WTC11 (cell line): ENCODE data around the gene APOBEC3F. TPM values are rescaled to one million over a fixed set of nuclear protein-coding genes. Genes with fewer than 3 reads are reported as not detected.
A peak's percentile ranks its signal among the peaks of the same experiment; 100 is the strongest.
"Not testable (repeated sequence)": the region's sequence is repeated elsewhere in the genome, so short reads cannot be mapped to it uniquely, and the experiment has no call there.

Experiments used
- ATAC-seq: fragments of 200-7000 bp; cut with Tn5 transposase; 2 replicates; pipeline ENCODE4 v1.10.0; 2021; ENCODE audit warnings: mild to moderate bottlenecking, moderate library complexity
- CTCF ChIA-PET: fragments of 300-600 bp; sonication (Branson Sonifier 250); formaldehyde crosslinking; loops from one replicate; lab custom pipeline; 2021; ENCODE audit warnings: antibody characterized with exemption; lab: Charles Lee
- POLR2A ChIA-PET: fragments of 350-600 bp; sonication (Branson Sonifier 250); formaldehyde crosslinking; loops from one replicate; lab custom pipeline; 2021; ENCODE audit warnings: antibody characterized with exemption; lab: Charles Lee
- DNase-seq: peaks from one replicate; pipeline ENCODE4 v3.0.0; 2021; ENCODE audit warnings: low spot score
- H3K27ac Mint-ChIP-seq: 2 replicates; pipeline ENCODE4 v1.8.0; 2021; ENCODE audit warnings: mixed read lengths
- H3K27me3 Mint-ChIP-seq: 2 replicates; pipeline ENCODE4 v1.8.0; 2021; ENCODE audit warnings: low read depth, mild to moderate bottlenecking, moderate library complexity, mixed read lengths
- H3K36me3 Mint-ChIP-seq: 2 replicates; pipeline ENCODE4 v1.8.0; 2021; ENCODE audit warnings: mixed read lengths
- H3K4me1 Mint-ChIP-seq: 2 replicates; pipeline ENCODE4 v1.8.0; 2022; ENCODE audit warnings: mixed read lengths
- H3K4me3 Mint-ChIP-seq: 2 replicates; pipeline ENCODE4 v1.8.0; 2021; ENCODE audit warnings: mild to moderate bottlenecking, moderate library complexity, mixed read lengths
- H3K9me3 Mint-ChIP-seq: 2 replicates; pipeline ENCODE4 v1.8.0; 2021; ENCODE audit warnings: mixed read lengths
- CREB1 ChIP-seq: sonication (generic); formaldehyde crosslinking; IDR thresholded peaks from 2 replicates; pipeline ENCODE4 v1.8.0; 2023; ENCODE audit warnings: mild to moderate bottlenecking, missing genetic modification reagents
- EMX1 ChIP-seq: fragments of 250-450 bp; sonication (Bioruptor Pico); IDR thresholded peaks from 2 replicates; pipeline ENCODE4 v1.8.0; 2021; ENCODE audit warnings: mild to moderate bottlenecking
- RORB ChIP-seq: fragments of 250-450 bp; sonication (Bioruptor Pico); IDR thresholded peaks from 2 replicates; pipeline ENCODE4 v1.9.0; 2021; ENCODE audit warnings: mild to moderate bottlenecking
- TEAD4 ChIP-seq: sonication (generic); formaldehyde crosslinking; IDR thresholded peaks from 2 replicates; pipeline ENCODE4 v1.8.0; 2022; ENCODE audit warnings: mild to moderate bottlenecking, missing genetic modification reagents
- ZBTB21 ChIP-seq: sonication (generic); formaldehyde crosslinking; IDR thresholded peaks from 2 replicates; pipeline ENCODE4 v1.8.1; 2023; ENCODE audit warnings: mild to moderate bottlenecking, missing genetic modification reagents, borderline replicate concordance
- ZBTB43 ChIP-seq: sonication (generic); formaldehyde crosslinking; IDR thresholded peaks from 2 replicates; pipeline ENCODE4 v1.8.1; 2023; ENCODE audit warnings: mild to moderate bottlenecking, missing genetic modification reagents
- ZNF416 ChIP-seq: fragments of 250-450 bp; sonication (Bioruptor Pico); IDR thresholded peaks from 2 replicates; pipeline ENCODE4 v1.9.0; 2021; ENCODE audit warnings: mild to moderate bottlenecking, inconsistent platforms
- ZNF423 ChIP-seq: fragments of 250-450 bp; sonication (Bioruptor Pico); IDR thresholded peaks from 2 replicates; pipeline ENCODE4 v2.1.2; 2022; ENCODE audit warnings: mild to moderate bottlenecking, moderate library complexity
- total RNA-seq: library from RNA; stranded (reverse); gene quantifications from 3 replicates; pipeline ENCODE4 v1.2.3, GENCODE V29; 2021
- TF ChIP-seq, protein P1 (sequence below): sonication (generic); formaldehyde crosslinking; IDR thresholded peaks from 2 replicates; pipeline ENCODE4 v1.8.1; 2023; ENCODE audit warnings: mild to moderate bottlenecking, missing genetic modification reagents, moderate library complexity
- TF ChIP-seq, protein P2 (sequence below): fragments of 250-450 bp; sonication (Bioruptor Pico); conservative IDR thresholded peaks from 2 replicates; pipeline ENCODE4 v1.9.0; 2021; ENCODE audit warnings: mild to moderate bottlenecking

The APOBEC3F gene
- total RNA-seq, 1 experiment from 2014 or later, result 8.7 TPM

DNA sequence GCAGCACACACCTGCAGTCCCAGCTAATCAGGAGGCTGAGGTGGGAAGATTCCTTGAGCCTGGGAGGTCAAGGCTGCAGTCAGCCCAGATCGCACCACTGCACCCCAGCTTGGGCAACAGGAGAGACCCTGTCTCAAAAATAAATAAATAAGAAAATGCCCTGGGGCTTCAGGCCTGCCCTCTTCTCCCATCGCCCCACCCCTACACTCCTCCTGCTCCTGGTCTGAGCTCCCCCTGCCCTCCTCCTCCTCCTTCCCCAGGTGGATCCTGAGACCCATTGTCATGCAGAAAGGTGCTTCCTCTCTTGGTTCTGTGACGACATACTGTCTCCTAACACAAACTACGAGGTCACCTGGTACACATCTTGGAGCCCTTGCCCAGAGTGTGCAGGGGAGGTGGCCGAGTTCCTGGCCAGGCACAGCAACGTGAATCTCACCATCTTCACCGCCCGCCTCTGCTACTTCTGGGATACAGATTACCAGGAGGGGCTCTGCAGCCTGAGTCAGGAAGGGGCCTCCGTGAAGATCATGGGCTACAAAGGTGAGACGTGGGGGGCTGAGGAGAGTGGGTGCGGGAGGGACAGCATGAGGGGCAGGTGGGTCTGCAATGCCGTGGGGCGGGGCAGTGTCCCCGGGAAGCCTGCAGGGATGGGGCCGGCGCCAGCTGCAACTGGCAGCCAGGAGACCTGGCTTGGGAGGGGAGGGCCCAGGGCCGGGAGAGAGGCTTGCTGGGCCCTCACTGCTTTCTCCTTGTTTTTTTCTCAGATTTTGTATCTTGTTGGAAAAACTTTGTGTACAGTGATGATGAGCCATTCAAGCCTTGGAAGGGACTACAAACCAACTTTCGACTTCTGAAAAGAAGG is 9.0 kb upstream of the APOBEC3F start:
- peak overlapping the region; percentile 71 for H3K4me3 Mint-ChIP-seq
- TF ChIP-seq, protein P1, sequence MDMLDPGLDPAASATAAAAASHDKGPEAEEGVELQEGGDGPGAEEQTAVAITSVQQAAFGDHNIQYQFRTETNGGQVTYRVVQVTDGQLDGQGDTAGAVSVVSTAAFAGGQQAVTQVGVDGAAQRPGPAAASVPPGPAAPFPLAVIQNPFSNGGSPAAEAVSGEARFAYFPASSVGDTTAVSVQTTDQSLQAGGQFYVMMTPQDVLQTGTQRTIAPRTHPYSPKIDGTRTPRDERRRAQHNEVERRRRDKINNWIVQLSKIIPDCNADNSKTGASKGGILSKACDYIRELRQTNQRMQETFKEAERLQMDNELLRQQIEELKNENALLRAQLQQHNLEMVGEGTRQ (CRISPR knock-in tag), result 0 out of 2 replicates have a peak, but pooled peaks have one; percentile 32
- peak; percentile 90 for TF ChIP-seq ZBTB21 (CRISPR knock-in tag)
- TF ChIP-seq, all 79 proteins: peak for 2; not testable (repeated sequence) for 77
- POLR2A ChIA-PET, H3K36me3 Mint-ChIP-seq, H3K9me3 Mint-ChIP-seq, H3K27me3 Mint-ChIP-seq: not testable (repeated sequence)
- DNase-seq (peak; percentile 63), ATAC-seq (peak; percentile 80)
- Mint-ChIP-seq H3K27ac (peak overlapping the region; percentile 99), H3K4me1 (peaks cover 61% of the 10 kb centered on the region)
- CTCF ChIA-PET, result interaction anchor here (0.6 to 1.4 kb wide), 6 partner anchors 11 to 263 kb away, joined by 3 to 6 read pairs (median 4); partner anchors contain the start of gene APOBEC3D

GRCh38 chr22:39037071-39037470 is 3.6 kb upstream of the APOBEC3F start:
- peaks cover 63% of the 10 kb centered on the region for H3K4me1 Mint-ChIP-seq
- CTCF ChIA-PET, result not testable (repeated sequence)
- H3K27ac Mint-ChIP-seq, result 0 out of 2 replicates have a peak overlapping the region, but pooled peaks have one; percentile 50

DNA sequence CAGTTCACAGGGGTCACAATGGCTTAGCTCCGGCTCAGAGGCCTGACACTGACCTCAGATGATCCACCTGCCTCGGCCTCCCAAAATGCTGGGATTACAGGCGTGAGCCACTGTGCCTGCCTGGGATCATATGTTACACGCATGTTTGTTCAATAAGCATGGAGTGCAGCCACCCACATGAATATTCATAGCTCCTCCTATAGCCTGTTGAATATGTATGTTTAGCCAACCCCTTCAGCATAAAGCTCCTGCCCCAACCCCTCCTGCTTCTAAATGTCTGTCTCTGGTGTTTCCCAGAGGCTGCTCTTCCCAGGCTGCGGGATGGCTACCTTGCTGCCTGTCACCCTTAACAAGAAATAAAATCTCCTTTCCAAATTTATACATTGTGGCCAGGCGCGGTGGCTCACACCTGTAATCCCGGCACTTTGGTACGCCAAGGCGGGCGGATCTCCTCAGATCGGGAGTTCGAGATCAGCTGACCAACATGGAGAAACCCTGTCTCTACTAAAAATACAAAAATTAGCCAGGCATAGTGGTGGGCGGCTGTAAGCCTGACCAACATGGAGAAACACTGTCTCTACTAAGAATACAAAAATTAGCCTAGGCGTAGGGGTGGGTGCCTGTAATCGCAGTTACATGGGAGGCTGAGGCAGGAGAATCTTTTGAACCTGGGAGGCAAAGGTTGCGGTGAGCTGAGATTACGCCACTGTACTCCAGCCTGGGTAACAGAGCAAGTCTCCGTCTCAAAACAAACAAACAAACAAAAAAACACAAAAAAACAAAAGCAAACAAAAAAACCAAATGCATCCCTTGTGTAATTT is 1.1 kb upstream of the APOBEC3F start:
- TF ChIP-seq, protein P1 (CRISPR knock-in tag), result 0 out of 2 replicates have a peak, but pooled peaks have one; percentile 24
- no peak for TF ChIP-seq ZNF416 (CRISPR knock-in tag)
- DNase-seq (no peak), ATAC-seq (no peak)
- CTCF ChIA-PET, result interaction anchor here (1.0 to 1.8 kb wide), 2 partner anchors 12 to 173 kb away, joined by 3 read pairs; no protein-coding TSS in a partner anchor
- POLR2A ChIA-PET, result no interaction called here
- peaks cover 59% of the 10 kb centered on the region for H3K4me1 Mint-ChIP-seq
- H3K27ac Mint-ChIP-seq, result peak overlapping the region; percentile 97
- peak overlapping the region; percentile 78 for H3K4me3 Mint-ChIP-seq
- H3K27me3 Mint-ChIP-seq, result no peaks in the 10 kb centered on the region; the same call in 1 of the 2 replicates
- no peaks in the 10 kb centered on the region for H3K36me3 Mint-ChIP-seq
- no peaks in the 10 kb centered on the region for H3K9me3 Mint-ChIP-seq

More at GRCh38 chr22:39037071-39037470, 3.6 kb upstream of the APOBEC3F start:
- H3K27me3 Mint-ChIP-seq, DNase-seq, H3K36me3 Mint-ChIP-seq, H3K4me3 Mint-ChIP-seq, ATAC-seq, POLR2A ChIA-PET, H3K9me3 Mint-ChIP-seq: not testable (repeated sequence)

- Mint-ChIP-seq H3K4me1 (peaks cover 63% of the 10 kb centered on the region), H3K27ac (peak overlapping the region; percentile 97), H3K4me3 (peak overlapping the region; percentile 78)
- peak; percentile 46 for TF ChIP-seq ZNF423
- DNase-seq, H3K9me3 Mint-ChIP-seq, H3K36me3 Mint-ChIP-seq, H3K27me3 Mint-ChIP-seq: not testable (repeated sequence)
- ChIA-PET POLR2A (interaction anchor here (0.7 kb wide), 1 partner anchor 75 kb away, joined by 3 read pairs; no protein-coding TSS in a partner anchor), CTCF (interaction anchor here (0.6 to 1.8 kb wide), 4 partner anchors 12 to 239 kb away, joined by 3 read pairs; no protein-coding TSS in a partner anchor)
- peak; percentile 3 for ATAC-seq
Observed at GRCh38 chr22:39040155-39040537, 518 bp upstream of the APOBEC3F start.

DNA sequence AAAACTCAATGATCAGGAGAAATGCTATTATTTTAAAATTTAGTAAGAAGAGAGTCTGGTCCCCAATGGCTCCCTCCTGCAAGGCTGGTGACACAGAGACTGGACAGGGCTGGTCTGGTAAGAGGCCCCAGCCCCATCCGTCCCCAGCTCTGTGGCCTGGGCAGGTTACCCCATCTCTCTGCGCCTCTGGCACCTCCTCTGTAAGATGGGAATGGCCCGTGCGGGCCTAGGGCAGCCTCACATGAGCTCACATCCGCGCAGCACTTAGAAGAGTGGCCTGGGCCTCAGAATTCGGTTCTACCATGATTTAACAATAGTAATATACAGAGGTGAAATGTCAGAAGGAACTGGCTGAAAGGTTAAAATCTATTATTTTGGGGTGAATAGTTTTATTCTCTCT is 1.2 kb downstream of the APOBEC3F start:
- TF ChIP-seq RORB (CRISPR knock-in tag) (no peak), ZBTB43 (CRISPR knock-in tag) (no peak), CREB1 (CRISPR knock-in tag) (no peak), EMX1 (CRISPR knock-in tag) (no peak), TEAD4 (no peak)
- TF ChIP-seq, protein P1 (CRISPR knock-in tag), result no peak
- TF ChIP-seq, protein P2, sequence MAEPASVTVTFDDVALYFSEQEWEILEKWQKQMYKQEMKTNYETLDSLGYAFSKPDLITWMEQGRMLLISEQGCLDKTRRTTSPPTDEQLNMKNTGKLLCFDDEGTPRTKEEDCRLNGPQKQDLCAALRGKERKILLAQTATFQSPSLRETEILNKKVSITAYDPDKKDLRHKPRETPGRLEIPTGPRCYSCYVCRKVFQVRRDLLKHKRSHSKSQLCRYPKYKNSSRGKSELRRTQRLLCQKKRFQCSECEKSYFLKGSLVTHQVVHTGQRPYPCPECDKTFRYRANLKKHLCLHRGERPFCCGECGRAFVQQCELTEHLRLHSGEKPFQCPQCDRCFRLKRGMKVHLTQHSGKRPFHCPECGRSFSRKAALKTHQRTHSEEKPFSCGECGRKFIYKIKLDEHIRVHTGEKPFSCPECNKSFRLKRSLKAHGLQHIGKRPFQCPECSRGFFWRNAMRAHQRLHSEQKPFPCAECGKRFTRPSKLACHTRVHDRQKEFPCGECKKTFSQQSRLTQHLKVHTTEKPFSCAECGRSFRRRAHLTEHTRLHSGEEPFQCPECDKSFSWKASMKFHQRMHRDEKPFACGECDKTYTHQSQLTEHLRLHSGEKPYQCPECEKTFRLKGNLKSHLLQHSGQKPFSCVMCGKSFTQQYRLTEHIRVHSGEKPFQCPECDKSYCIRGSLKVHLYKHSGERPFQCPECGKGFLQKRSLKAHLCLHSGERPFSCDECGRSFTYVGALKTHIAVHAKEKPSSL (CRISPR knock-in tag), result no peak
- Mint-ChIP-seq H3K4me1 (peaks cover 72% of the 10 kb centered on the region), H3K36me3 (no peaks in the 10 kb centered on the region), H3K27ac (peak overlapping the region; percentile 96; the same call in 1 of the 2 replicates), H3K4me3 (peak overlapping the region; percentile 74), H3K27me3 (no peaks in the 10 kb centered on the region; the same call in 1 of the 2 replicates), H3K9me3 (no peaks in the 10 kb centered on the region)
- DNase-seq (no peak), ATAC-seq (no peak)
- ChIA-PET POLR2A (no interaction called here), CTCF (no interaction called here)

DNA sequence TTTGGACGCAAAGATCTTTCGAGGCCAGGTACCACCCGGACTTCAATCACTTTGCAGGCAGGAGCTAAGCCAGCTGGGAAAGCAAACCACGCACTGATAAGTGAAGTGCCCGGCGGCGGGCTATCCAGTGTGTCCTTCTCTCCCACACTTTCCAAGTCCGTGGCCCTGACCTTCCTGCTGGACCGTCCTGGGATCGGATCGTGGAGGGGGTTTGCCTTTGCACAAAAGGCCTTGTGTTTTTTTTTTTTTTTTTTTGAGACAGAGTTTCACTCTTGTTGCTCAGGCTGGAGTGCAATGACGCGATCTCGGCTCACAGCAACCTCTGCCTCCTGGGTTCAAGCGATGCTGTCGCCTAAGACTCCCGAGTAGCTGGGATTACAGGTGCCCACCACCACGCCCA is 2.4 kb downstream of the APOBEC3F start:
- H3K27me3 Mint-ChIP-seq, CTCF ChIA-PET, H3K36me3 Mint-ChIP-seq, POLR2A ChIA-PET, H3K9me3 Mint-ChIP-seq, ATAC-seq, H3K4me3 Mint-ChIP-seq, DNase-seq, H3K27ac Mint-ChIP-seq: not testable (repeated sequence)
- H3K4me1 Mint-ChIP-seq, result peaks cover 68% of the 10 kb centered on the region
